ENCODE data around the gene SH3TC1.

The SH3TC1 gene

GRCh38 chr4:8181844-8182243 lies 17.2 kb upstream of the SH3TC1 start:
- no peak for DNase-seq

- DNase-seq = no peak
These were observed 16.8 kb upstream of the SH3TC1 start for GRCh38 chr4:8182294-8182693.

GRCh38 chr4:8182858-8183725 lies 16.0 kb upstream of the SH3TC1 start:
- no peak for DNase-seq

GRCh38 chr4:8184061-8184460 lies 15.0 kb upstream of the SH3TC1 start:
- no peak for DNase-seq

- DNase-seq = no peak
These were observed 13.8 kb upstream of the SH3TC1 start for GRCh38 chr4:8185295-8185694.

- DNase-seq = no peak
These were observed 13.2 kb upstream of the SH3TC1 start for GRCh38 chr4:8185930-8186329.

- no peak for DNase-seq
These were observed 11.0 kb upstream of the SH3TC1 start for GRCh38 chr4:8188085-8188484.

GRCh38 chr4:8188743-8189550 lies 10.1 kb upstream of the SH3TC1 start:
- no peak for DNase-seq

- DNase-seq = no peak
These were observed 9.3 kb upstream of the SH3TC1 start for GRCh38 chr4:8189551-8190466.

- no peak for DNase-seq
These were observed 7.8 kb upstream of the SH3TC1 start for GRCh38 chr4:8191136-8191747.

- DNase-seq = peak; percentile 34
These were observed 6.0 kb upstream of the SH3TC1 start for GRCh38 chr4:8192748-8193738.

GRCh38 chr4:8194306-8195242 lies 4.5 kb upstream of the SH3TC1 start:
- DNase-seq = no peak

GRCh38 chr4:8195431-8195830 lies 3.7 kb upstream of the SH3TC1 start:
- no peak for DNase-seq

- DNase-seq = no peak
These were observed 3.1 kb upstream of the SH3TC1 start for GRCh38 chr4:8195841-8196458.

- no peak for DNase-seq
These were observed 1.6 kb upstream of the SH3TC1 start for GRCh38 chr4:8197521-8197920.

- DNase-seq = no peak
These were observed 734 bp upstream of the SH3TC1 start for GRCh38 chr4:8198206-8198905.

- DNase-seq = no peak
These were observed 658 bp downstream of the SH3TC1 start for GRCh38 chr4:8199594-8200301.

- DNase-seq = peak; percentile 6
These were observed 1.3 kb downstream of the SH3TC1 start for GRCh38 chr4:8200302-8200975.
